Placental pericyte (primary cell): ENCODE results near the gene DHRS1. TPM values are rescaled to one million over a fixed set of nuclear protein-coding genes. Genes with fewer than 3 reads are reported as not detected.

Source experiments
- total RNA-seq: library from RNA; depleted of rRNA; stranded (reverse); fragments of >200 nt; gene quantifications from 2 replicates; pipeline ENCODE4 v1.2.3, GENCODE V29; 2012

Gene DHRS1
- 12.7 and 23.0 TPM in 2 replicates for total RNA-seq

DNA sequence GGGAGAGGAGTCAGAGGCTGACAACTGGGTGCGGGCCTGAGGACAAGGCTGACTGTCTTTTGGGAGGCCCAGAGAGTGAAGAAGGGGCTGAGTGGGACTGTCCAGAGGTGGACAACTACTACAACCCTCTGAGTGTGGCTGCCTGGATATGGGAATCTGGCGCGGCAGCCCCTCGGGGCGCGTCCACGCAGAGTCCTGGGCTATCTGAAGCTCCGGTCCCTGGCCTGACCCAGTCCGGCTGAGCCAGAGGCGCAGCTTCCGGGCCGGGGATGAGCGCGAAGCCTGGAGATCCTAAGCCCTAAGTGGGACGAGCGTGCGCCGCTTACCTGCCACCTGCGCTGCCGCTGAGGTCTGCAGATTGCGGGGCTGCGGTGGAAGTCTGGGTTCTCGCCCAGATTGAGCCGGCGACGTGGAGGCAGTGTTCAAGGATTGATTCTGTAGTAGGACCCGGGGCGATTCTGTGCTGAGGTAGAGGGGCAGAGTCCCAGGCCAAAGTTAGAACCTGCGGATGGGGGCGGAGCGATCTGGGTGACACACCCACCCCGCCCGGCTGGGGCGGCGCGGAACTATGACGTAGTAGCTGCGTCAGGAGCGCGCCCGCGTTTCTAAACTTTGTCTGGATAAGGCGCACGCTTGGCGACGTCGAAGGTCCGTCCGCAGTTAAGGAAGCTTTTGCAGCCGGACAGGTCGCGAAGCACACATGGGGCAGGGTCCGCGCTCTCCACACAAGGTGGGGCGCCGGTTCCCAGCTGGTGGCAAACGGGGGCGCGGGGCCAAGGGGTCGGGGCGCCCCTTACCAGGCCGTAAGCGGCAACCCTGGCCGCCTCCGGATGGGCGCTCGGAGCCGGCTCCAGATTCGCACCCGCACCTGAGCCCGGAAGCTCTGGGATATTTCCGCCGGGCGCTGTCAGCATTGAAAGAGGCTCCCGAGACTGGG lies at the start of gene DHRS1, which contains the start of gene NOP9:
DHRS1 (minus strand) TSS at position 526 of the 937 bp plus-strand sequence. CDS start 674 bp downstream, outside the sequence.
NOP9 (plus strand) TSS at position 596 of the 937 bp plus-strand sequence; CDS start at position 701, 105 bp downstream.

GRCh38 chr14:24339284-24340151 lies 39.9 kb upstream of the DHRS1 start, which contains the start of gene RIPK3:
RIPK3 (minus strand) TSS chr14:24339991; CDS start chr14:24339826, 165 bp downstream.

GRCh38 chr14:24334431-24335291 lies 35.1 kb upstream of the DHRS1 start, which contains the start of gene ADCY4:
ADCY4 (minus strand) TSS chr14:24335071; CDS start chr14:24334652, 419 bp downstream.

DNA sequence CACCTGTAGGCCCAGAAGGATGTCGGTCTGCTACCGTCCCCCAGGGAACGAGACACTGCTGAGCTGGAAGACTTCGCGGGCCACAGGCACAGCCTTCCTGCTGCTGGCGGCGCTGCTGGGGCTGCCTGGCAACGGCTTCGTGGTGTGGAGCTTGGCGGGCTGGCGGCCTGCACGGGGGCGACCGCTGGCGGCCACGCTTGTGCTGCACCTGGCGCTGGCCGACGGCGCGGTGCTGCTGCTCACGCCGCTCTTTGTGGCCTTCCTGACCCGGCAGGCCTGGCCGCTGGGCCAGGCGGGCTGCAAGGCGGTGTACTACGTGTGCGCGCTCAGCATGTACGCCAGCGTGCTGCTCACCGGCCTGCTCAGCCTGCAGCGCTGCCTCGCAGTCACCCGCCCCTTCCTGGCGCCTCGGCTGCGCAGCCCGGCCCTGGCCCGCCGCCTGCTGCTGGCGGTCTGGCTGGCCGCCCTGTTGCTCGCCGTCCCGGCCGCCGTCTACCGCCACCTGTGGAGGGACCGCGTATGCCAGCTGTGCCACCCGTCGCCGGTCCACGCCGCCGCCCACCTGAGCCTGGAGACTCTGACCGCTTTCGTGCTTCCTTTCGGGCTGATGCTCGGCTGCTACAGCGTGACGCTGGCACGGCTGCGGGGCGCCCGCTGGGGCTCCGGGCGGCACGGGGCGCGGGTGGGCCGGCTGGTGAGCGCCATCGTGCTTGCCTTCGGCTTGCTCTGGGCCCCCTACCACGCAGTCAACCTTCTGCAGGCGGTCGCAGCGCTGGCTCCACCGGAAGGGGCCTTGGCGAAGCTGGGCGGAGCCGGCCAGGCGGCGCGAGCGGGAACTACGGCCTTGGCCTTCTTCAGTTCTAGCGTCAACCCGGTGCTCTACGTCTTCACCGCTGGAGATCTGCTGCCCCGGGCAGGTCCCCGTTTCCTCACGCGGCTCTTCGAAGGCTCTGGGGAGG lies 11.3 kb upstream of the DHRS1 start, which contains the start of gene LTB4R:
LTB4R (plus strand) TSS at position 857 of the 959 bp plus-strand sequence. CDS start 4,150 bp downstream, outside the sequence.

GRCh38 chr14:24309538-24310264 lies 10.1 kb upstream of the DHRS1 start, which contains the start of gene LTB4R2:
LTB4R2 (plus strand) TSS chr14:24310140; CDS start chr14:24310665, 525 bp downstream.

DNA sequence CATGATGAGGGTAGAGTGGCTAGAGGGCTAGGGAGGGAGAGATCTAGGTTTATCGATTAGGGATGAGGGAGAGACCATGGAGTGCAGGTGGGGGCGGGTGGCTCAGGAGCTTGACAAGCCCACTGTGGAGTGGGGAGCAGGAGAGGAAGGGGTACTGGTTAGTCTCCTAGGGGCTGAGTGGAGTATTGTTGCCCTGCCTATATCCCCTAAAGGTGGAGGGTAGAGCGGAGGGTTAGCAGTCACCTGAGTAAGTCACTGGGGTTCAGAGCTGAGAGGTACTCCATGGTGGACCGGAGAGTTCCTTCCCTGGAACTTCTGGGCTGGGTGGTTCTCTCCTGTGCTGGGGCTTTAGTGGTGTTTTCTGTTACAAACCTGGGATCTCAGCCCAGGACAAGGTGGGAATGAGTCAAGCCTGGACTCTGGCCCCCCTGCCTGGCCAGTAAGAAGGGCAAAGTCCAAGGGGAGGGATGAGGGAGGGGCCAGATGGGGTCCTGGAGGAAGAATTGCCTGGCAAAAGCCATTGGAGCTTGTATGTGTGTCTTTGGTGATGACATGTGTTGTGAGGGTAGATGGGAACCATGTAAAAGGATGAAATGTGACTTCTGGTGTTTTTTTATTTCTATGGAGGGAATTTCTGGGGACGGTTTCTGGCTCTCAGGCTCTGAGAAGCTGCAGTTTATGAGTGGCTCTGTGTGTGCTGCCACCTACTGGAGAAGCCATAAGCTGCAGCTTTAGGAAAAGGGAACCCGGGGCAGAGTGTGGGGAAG lies 8.2 kb upstream of the DHRS1 start, which contains the start of gene CIDEB:
CIDEB (minus strand) TSS at position 403 of the 767 bp plus-strand sequence; CDS start at position 284, 119 bp downstream.

DNA sequence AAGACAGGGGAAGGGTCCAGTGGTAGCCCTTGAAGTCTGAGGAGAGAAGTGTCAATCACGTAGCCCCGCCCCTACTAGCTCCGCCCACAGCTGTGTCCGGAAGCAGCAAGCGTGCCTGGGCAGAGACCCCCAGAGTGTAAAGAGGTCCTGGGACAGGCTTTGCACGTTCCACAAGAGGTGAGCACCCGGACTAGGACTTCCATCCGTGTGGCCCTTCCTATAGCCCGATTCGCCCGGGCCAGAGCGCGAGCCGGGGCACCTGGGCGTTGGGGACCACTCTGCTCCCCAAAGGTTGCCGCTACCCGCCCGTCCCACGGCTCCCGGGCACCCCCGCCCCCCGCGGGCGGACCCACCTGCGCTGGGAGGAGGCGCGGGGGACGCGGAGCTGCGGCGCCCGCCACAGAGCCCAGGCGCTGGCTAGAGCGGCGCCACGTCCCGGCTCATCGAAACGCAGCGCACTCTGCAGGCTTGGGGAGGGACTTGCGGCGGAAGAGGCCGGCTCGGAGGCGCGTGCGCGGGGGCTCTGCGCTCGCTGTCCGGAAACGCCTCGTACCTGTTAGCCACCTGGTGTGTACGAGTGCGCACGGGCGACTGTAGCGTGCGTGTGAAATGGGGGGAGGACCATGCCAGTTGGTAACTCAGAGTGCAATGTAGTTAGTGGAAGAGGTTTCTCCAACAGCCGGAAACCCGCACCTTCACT lies 28.3 kb downstream of the DHRS1 start, which contains the start of gene RABGGTA:
RABGGTA (minus strand) TSS at position 464 of the 700 bp plus-strand sequence. CDS start 482 bp downstream, outside the sequence.

DNA sequence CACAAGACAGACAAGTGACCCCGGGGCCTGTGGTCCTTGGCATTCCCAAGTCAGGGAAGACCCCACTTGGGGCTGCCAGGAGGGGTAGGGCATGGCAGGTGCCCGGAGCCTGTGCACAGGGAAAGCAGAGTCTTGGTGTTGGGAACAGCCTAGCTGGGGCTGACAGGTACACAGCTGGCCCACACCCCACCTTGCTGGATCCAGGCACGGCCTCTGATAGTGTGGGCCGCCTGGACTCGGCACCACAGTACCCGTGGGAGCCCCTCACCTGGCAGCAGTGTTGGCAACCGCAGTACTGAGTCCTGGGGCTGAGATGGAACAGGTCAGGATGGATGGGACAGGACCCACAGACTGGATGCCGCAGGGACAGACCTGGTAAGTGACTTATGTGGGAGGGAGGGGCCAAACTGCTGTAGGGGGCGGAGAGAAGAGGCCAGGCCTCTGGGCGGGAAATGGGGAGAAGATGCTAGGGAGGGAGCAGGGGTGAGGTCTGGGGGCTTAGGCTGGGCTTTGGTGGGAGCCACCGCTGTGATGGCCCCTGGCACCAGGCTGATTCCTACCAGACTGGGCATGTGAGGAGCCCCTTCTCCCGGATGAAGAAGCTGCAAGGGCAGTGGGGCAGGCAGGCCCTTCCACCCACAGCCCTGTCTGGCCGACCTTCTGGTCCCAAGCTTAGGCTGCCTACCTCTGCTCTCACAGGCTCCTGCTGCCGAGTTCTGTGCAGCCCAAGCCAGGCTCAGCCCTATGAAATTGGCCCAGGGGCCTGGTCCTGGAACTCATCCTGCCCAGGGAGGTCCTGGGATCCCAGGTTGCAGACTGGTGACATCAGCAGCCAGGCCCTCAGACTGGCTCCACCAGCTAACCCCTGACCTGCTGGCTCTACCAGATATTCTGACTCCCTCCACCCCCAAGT lies 36.5 kb downstream of the DHRS1 start, which contains the start of gene TGM1:
TGM1 (minus strand) TSS at position 357 of the 913 bp plus-strand sequence. CDS start 825 bp downstream, outside the sequence.

Other genes starting within 250 kb of the DHRS1 start
- under 0.01 TPM in 1 of 2 replicates, not detected in the other for gene CARMIL3, start 247.8 kb downstream of the DHRS1 start, total RNA-seq
- under 0.01 TPM in 1 of 2 replicates, not detected in the other for gene CPNE6, start 228.2 kb downstream of the DHRS1 start, total RNA-seq
- gene PCK2, start 205.5 kb downstream of the DHRS1 start, total RNA-seq = 10.3 and 48.8 TPM in 2 replicates
- 42.9 and 54.3 TPM in 2 replicates for gene DCAF11, start 185.0 kb downstream of the DHRS1 start, total RNA-seq
- gene NRL, start 184.8 kb downstream of the DHRS1 start, total RNA-seq = 0.72 and 1.3 TPM in 2 replicates
- 0.44 TPM in 1 of 2 replicates, not detected in the other for gene FITM1, start 169.1 kb downstream of the DHRS1 start, total RNA-seq
- 51.5 and 134 TPM in 2 replicates for gene PSME1, start 163.6 kb downstream of the DHRS1 start, total RNA-seq
- 14.3 and 14.9 TPM in 2 replicates for gene EMC9, start 158.2 kb downstream of the DHRS1 start, total RNA-seq
- gene PSME2, start 153.2 kb downstream of the DHRS1 start, total RNA-seq = 71.8 and 89.9 TPM in 2 replicates
- 57.8 and 65.3 TPM in 2 replicates for gene RNF31, start 152.3 kb downstream of the DHRS1 start, total RNA-seq
- gene IRF9, start 138.5 kb downstream of the DHRS1 start, total RNA-seq = 58.9 and 78.3 TPM in 2 replicates
- 4.6 and 5.2 TPM in 2 replicates for gene REC8, start 127.7 kb downstream of the DHRS1 start, total RNA-seq
- 45.1 and 87.8 TPM in 2 replicates for gene IPO4, start 111.0 kb downstream of the DHRS1 start, total RNA-seq
- 89.9 and 103 TPM in 2 replicates for gene TM9SF1, start 104.3 kb downstream of the DHRS1 start, total RNA-seq
- 0.14 and 0.22 TPM in 2 replicates for gene TSSK4, start 94.1 kb downstream of the DHRS1 start, total RNA-seq
- gene CHMP4A, start 86.3 kb downstream of the DHRS1 start, total RNA-seq = 21.9 and 50.8 TPM in 2 replicates
- gene MDP1, start 83.7 kb downstream of the DHRS1 start, total RNA-seq = 9.9 and 11.6 TPM in 2 replicates
- 86.8 and 89.3 TPM in 2 replicates for gene NEDD8, start 67.4 kb downstream of the DHRS1 start, total RNA-seq
- 78.6 and 87.8 TPM in 2 replicates for gene GMPR2, start 66.9 kb downstream of the DHRS1 start, total RNA-seq
- gene TINF2, start 57.2 kb downstream of the DHRS1 start, total RNA-seq = 46.6 and 73.7 TPM in 2 replicates
- 1.5 and 3.4 TPM in 2 replicates for gene TGM1, start 36.6 kb downstream of the DHRS1 start, total RNA-seq
- gene RABGGTA, start 28.2 kb downstream of the DHRS1 start, total RNA-seq = 37.9 and 45.2 TPM in 2 replicates
- 15.5 and 39.7 TPM in 2 replicates for gene NOP9, start 70 bp upstream of the DHRS1 start, total RNA-seq
- gene CIDEB, start 8.2 kb upstream of the DHRS1 start, total RNA-seq = 0.22 and 1.0 TPM in 2 replicates
- 5.6 and 7.7 TPM in 2 replicates for gene LTB4R2, start 10.4 kb upstream of the DHRS1 start, total RNA-seq
- 0.88 and 1.0 TPM in 2 replicates for gene LTB4R, start 11.7 kb upstream of the DHRS1 start, total RNA-seq
- 0.66 and 3.1 TPM in 2 replicates for gene ADCY4, start 35.3 kb upstream of the DHRS1 start, total RNA-seq
- not detected in 2 replicates for gene RIPK3, start 40.2 kb upstream of the DHRS1 start, total RNA-seq
- 35.7 and 57.7 TPM in 2 replicates for gene NFATC4, start 68.4 kb upstream of the DHRS1 start, total RNA-seq
- gene NYNRIN, start 99.2 kb upstream of the DHRS1 start, total RNA-seq = 1.6 and 4.2 TPM in 2 replicates
- gene CBLN3, start 129.9 kb upstream of the DHRS1 start, total RNA-seq = 1.3 and 5.0 TPM in 2 replicates
- gene KHNYN, start 130.2 kb upstream of the DHRS1 start, total RNA-seq = 68.7 and 71.7 TPM in 2 replicates
- gene SDR39U1, start 143.0 kb upstream of the DHRS1 start, total RNA-seq = 14.5 and 19.7 TPM in 2 replicates
- not detected in 2 replicates for gene CMA1, start 208.5 kb upstream of the DHRS1 start, total RNA-seq